ENCODE data around the gene IL6R.

The IL6R gene

GRCh38 chr1:154456631-154457030 is 51.5 kb downstream of the IL6R start:
- Histone ChIP-seq H3K27me3 (replicated peaks; ENCODE audit: control insufficient read depth, insufficient read depth, low read length) (no peaks in the 10 kb centered on the region), H3K36me3 (ENCODE audit: control insufficient read depth, insufficient read depth, low read length) (no peaks in the 10 kb centered on the region), H3K4me3 (replicated peaks; ENCODE audit: low read depth, low read length) (no peak overlapping the region)
- DNase-seq (ENCODE audit: extremely low read depth, insufficient read length), result no peak
- TF ChIP-seq CTCF (IDR thresholded peaks at IDR 0.05; ENCODE audit: insufficient read depth, low read length, poor library complexity, severe bottlenecking), result no peak

DNA sequence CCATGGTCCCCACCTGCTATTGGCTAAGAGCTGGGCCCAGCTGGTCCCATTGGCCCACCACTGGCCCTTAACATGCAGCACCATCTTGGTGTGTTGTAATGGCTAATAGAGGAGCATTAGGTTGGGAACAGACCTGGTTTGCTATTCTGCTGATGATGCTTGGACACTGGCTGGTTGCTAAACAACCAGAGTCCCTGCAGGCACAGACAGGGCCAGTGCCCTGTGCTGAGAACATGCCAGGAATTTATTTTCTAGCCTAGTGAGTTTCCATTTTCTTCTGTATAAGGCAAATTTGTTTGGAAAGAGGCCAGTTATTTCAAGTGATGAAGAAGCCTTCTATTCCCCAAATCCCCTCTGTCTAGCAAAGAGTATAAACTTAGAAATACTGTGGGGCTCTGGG is 53.9 kb downstream of the IL6R start:
- no peak for DNase-seq (ENCODE audit: extremely low read depth, insufficient read length)
- H3K36me3 ChIP-seq (ENCODE audit: control insufficient read depth, insufficient read depth, low read length), result no peaks in the 10 kb centered on the region
- no peaks in the 10 kb centered on the region for H3K27me3 ChIP-seq (replicated peaks; ENCODE audit: control insufficient read depth, insufficient read depth, low read length)
- H3K4me3 ChIP-seq (replicated peaks; ENCODE audit: low read depth, low read length), result no peak overlapping the region
- no peak for TF ChIP-seq CTCF (IDR thresholded peaks at IDR 0.05; ENCODE audit: insufficient read depth, low read length, poor library complexity, severe bottlenecking)

DNA sequence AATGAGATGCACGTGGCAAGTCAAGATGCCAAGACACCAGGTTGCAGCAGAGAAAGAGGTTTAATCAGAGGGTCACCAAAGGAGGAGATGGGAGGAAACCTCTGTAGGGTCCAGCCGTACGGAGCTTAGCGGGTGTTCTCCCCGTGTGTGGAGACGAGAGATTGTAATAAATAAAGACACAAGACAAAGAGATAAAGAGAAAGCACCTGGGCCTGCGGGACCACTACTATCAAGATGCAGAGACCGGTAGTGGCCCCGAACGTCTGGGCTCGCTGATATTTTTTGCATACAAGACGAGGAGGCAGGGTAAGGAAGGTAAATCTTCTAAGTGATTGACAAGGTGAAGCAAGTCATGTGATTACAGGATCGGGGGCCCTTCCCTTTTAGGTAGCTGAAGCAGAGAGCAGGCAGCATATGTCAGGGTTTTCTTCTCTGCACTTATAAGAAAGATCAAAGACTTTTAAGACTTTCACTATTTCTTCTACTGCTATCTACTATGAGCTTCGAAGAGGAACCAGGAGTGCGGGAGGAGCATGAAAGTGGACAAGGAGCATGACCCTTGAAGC is 55.6 kb downstream of the IL6R start:
- no peaks in the 10 kb centered on the region for H3K36me3 ChIP-seq (ENCODE audit: control insufficient read depth, insufficient read depth, low read length)
- no peaks in the 10 kb centered on the region for H3K27me3 ChIP-seq (replicated peaks; ENCODE audit: control insufficient read depth, insufficient read depth, low read length)
- no peak overlapping the region for H3K4me3 ChIP-seq (replicated peaks; ENCODE audit: low read depth, low read length)
- DNase-seq (ENCODE audit: extremely low read depth, insufficient read length), result no peak
- no peak for TF ChIP-seq CTCF (IDR thresholded peaks at IDR 0.05; ENCODE audit: insufficient read depth, low read length, poor library complexity, severe bottlenecking)

- Histone ChIP-seq H3K27me3 (replicated peaks; ENCODE audit: control insufficient read depth, insufficient read depth, low read length) (no peaks in the 10 kb centered on the region), H3K4me3 (replicated peaks; ENCODE audit: low read depth, low read length) (no peak overlapping the region), H3K36me3 (ENCODE audit: control insufficient read depth, insufficient read depth, low read length) (no peaks in the 10 kb centered on the region)
- TF ChIP-seq CTCF (IDR thresholded peaks at IDR 0.05; ENCODE audit: insufficient read depth, low read length, poor library complexity, severe bottlenecking), result no peak
- peak; percentile 41 for DNase-seq (ENCODE audit: extremely low read depth, insufficient read length)
Measured at GRCh38 chr1:154463512-154463990, 58.4 kb downstream of the IL6R start.

DNA sequence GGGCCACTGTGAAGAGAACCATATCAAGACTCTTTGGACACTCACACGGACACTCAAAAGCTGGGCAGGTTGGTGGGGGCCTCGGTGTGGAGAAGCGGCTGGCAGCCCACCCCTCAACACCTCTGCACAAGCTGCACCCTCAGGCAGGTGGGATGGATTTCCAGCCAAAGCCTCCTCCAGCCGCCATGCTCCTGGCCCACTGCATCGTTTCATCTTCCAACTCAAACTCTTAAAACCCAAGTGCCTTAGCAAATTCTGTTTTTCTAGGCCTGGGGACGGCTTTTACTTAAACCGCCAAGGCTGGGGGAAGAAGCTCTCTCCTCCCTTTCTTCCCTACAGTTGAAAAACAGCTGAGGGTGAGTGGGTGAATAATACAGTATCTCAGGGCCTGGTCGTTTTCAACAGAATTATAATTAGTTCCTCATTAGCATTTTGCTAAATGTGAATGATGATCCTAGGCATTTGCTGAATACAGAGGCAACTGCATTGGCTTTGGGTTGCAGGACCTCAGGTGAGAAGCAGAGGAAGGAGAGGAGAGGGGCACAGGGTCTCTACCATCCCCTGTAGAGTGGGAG is 60.6 kb downstream of the IL6R start:
- no peak for TF ChIP-seq CTCF (IDR thresholded peaks at IDR 0.05; ENCODE audit: insufficient read depth, low read length, poor library complexity, severe bottlenecking)
- H3K4me3 ChIP-seq (replicated peaks; ENCODE audit: low read depth, low read length), result no peak overlapping the region
- no peaks in the 10 kb centered on the region for H3K36me3 ChIP-seq (ENCODE audit: control insufficient read depth, insufficient read depth, low read length)
- no peak for DNase-seq (ENCODE audit: extremely low read depth, insufficient read length)
- H3K27me3 ChIP-seq (replicated peaks; ENCODE audit: control insufficient read depth, insufficient read depth, low read length), result no peaks in the 10 kb centered on the region; the same call in 1 of the 2 replicates
